Activated CD8-positive, alpha-beta T cell treated with anti-CD3 and anti-CD28 coated beads for 36 hours (primary cell): ENCODE data around the gene NEU4. TPM values are rescaled to one million over a fixed set of nuclear protein-coding genes. Genes with fewer than 3 reads are reported as not detected.

Experiments used
- ATAC-seq: fragments of 200-7000 bp; cut with Tn5 transposase; one replicate; pipeline ENCODE4 v1.10.0; 2021; ENCODE audit warnings: mild to moderate bottlenecking, moderate library complexity
- CTCF ChIA-PET: fragments of 350-600 bp; sonication (Branson Sonifier 250); formaldehyde crosslinking; loops from one replicate; lab custom pipeline; 2021; ENCODE audit warnings: antibody characterized with exemption; lab: Charles Lee
- POLR2A ChIA-PET: fragments of 350-600 bp; sonication (Branson Sonifier 250); formaldehyde crosslinking; loops from one replicate; lab custom pipeline; 2021; ENCODE audit warnings: antibody characterized with exemption; lab: Charles Lee
- DNase-seq: peaks from one replicate; pipeline ENCODE4 v3.0.0-alpha.2; 2020
- H3K27ac Mint-ChIP-seq: one replicate; pipeline ENCODE4 v1.8.0; 2021; ENCODE audit warnings: mild to moderate bottlenecking, mixed read lengths
- H3K27me3 Mint-ChIP-seq: one replicate; pipeline ENCODE4 v1.8.0; 2021; ENCODE audit warnings: mixed read lengths
- H3K36me3 Mint-ChIP-seq: one replicate; pipeline ENCODE4 v1.8.0; 2021; ENCODE audit warnings: low read depth, mixed read lengths
- H3K4me1 Mint-ChIP-seq: one replicate; pipeline ENCODE4 v1.8.0; 2021; ENCODE audit warnings: low read depth, mixed read lengths
- H3K4me3 Mint-ChIP-seq: one replicate; pipeline ENCODE4 v1.8.0; 2021; ENCODE audit warnings: mild to moderate bottlenecking, moderate library complexity, mixed read lengths
- H3K9me3 Mint-ChIP-seq: one replicate; pipeline ENCODE4 v1.8.0; 2021; ENCODE audit warnings: mixed read lengths
- intact Hi-C: fragments of 100-400 bp; cut with micrococcal nuclease; formaldehyde crosslinking; loops from one replicate; pipeline ENCODE4 v1.10.0; 2022
- total RNA-seq, 2 experiments: library from RNA; stranded (reverse); gene quantifications; one replicate each; pipeline ENCODE4 v1.2.3, GENCODE V29; 2021
- TF ChIP-seq, protein P1 (sequence below): fragments of 200-600 bp; IDR thresholded peaks from one replicate; pipeline ENCODE4 v1.8.0; 2022; ENCODE audit warnings: antibody characterized with exemption, mild to moderate bottlenecking

The NEU4 gene
- total RNA-seq, 2 experiments from 2014 or later = 0.38 to 0.54 TPM

DNA sequence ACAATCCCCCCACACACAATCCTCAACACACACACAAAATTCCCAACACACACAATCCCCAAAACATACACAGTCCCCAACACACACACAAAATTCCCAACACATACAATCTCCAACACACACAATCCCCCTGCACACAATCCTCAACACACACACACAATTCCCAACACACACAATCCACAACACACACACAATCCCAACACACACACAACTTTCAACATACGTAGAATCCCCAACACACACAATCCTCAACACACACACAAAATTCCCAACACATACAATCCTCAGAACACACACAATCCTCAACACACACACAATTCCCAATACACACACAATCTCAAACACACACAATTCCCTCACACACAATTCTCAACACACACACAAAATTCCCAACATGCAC is 52.3 kb downstream of the NEU4 start:
- Mint-ChIP-seq H3K27me3 (peaks cover 22% of the 10 kb centered on the region), H3K36me3 (peaks cover 6% of the 10 kb centered on the region), H3K4me3 (peak overlapping the region; percentile 15), H3K4me1 (peaks cover 73% of the 10 kb centered on the region), H3K9me3 (peaks cover 10% of the 10 kb centered on the region), H3K27ac (peak overlapping the region; percentile 92)
- ATAC-seq = no peak
- no peak for DNase-seq
- intact Hi-C loops = loop anchor here (10.0 kb wide), 1 partner anchor 126 kb away; the partner anchor contains the start of gene D2HGDH
- ChIA-PET CTCF (no interaction called here), POLR2A (no interaction called here)
- TF ChIP-seq, protein P1, sequence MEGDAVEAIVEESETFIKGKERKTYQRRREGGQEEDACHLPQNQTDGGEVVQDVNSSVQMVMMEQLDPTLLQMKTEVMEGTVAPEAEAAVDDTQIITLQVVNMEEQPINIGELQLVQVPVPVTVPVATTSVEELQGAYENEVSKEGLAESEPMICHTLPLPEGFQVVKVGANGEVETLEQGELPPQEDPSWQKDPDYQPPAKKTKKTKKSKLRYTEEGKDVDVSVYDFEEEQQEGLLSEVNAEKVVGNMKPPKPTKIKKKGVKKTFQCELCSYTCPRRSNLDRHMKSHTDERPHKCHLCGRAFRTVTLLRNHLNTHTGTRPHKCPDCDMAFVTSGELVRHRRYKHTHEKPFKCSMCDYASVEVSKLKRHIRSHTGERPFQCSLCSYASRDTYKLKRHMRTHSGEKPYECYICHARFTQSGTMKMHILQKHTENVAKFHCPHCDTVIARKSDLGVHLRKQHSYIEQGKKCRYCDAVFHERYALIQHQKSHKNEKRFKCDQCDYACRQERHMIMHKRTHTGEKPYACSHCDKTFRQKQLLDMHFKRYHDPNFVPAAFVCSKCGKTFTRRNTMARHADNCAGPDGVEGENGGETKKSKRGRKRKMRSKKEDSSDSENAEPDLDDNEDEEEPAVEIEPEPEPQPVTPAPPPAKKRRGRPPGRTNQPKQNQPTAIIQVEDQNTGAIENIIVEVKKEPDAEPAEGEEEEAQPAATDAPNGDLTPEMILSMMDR = no peak

DNA sequence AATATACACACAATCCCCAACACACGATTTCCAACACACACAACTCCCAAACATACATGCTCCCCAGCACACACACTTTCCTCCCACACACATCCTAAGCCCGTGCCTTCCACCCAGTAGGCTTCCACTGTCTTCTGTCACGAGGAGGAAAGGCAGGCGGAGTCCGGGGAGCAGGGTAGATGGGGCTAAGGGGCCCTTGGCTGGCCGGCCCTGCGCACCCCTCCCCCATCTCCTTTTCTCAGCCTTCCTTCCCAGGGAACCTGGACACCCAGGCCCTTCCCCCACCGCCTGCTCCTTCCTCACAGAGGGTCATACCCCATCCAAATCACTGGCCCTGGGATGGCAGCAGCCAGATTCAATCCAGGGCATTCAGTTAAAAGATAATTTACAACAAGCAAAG is 53.1 kb downstream of the NEU4 start:
- H3K27me3 Mint-ChIP-seq = peaks cover 22% of the 10 kb centered on the region
- H3K9me3 Mint-ChIP-seq = peaks cover 10% of the 10 kb centered on the region
- no peak overlapping the region for H3K4me3 Mint-ChIP-seq
- intact Hi-C loops = loop anchor here (10.0 kb wide), 1 partner anchor 127 kb away; the partner anchor contains the start of gene D2HGDH
- ChIA-PET POLR2A (interaction anchor here (0.7 kb wide), 1 partner anchor 13 kb away, joined by 3 read pairs; no protein-coding TSS in a partner anchor), CTCF (no interaction called here)
- H3K27ac Mint-ChIP-seq = peak overlapping the region; percentile 92
- peaks cover 6% of the 10 kb centered on the region for H3K36me3 Mint-ChIP-seq
- no peak for ATAC-seq
- DNase-seq = no peak
- TF ChIP-seq, protein P1 = no peak
- H3K4me1 Mint-ChIP-seq = peaks cover 73% of the 10 kb centered on the region

DNA sequence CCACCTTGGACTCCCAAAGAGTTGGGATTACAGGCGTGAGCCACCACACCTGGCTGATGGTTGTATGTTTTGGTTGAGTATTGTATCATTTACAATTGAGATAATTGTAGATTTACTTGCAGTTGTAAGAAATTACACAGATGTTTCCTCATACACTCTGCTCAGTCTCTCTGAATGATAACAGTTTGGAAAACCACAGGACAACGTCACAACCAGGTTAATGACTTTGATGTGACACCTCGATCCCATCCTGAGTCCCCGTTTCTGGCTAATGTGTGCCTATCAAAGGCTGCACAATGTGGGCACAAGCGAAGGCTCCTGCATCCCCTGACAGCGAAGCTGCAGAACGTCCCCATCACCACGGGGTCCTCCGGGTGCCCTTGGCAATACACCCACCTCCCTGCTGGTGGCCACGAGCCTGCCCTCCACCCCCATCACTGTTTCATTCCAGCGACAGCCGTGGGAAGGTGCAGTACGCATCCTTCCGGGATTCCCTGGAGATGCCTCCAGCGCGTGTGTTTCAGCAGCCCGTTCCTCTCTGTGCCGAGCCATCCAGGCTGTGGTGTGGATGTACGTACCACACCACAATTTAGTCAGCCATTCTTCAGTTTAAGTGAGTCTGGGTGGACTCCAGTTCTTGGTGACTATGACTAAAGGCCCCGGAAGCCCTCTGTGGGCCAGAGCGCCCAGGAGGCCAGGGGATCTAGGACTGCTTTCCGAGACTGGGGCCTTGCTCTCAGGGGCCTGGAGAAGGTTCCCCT is 54.0 kb downstream of the NEU4 start:
- Mint-ChIP-seq H3K27ac (peak overlapping the region; percentile 84), H3K4me1 (peaks cover 77% of the 10 kb centered on the region), H3K4me3 (peak overlapping the region; percentile 38), H3K27me3 (peaks cover 22% of the 10 kb centered on the region), H3K9me3 (peaks cover 10% of the 10 kb centered on the region), H3K36me3 (peaks cover 5% of the 10 kb centered on the region)
- intact Hi-C loops = loop anchor here (10.0 kb wide), 1 partner anchor 128 kb away; the partner anchor contains the start of gene D2HGDH
- ChIA-PET POLR2A (interaction anchor here (0.7 to 1.0 kb wide), 2 partner anchors 8 to 12 kb away, joined by 3 read pairs; no protein-coding TSS in a partner anchor), CTCF (no interaction called here)
- DNase-seq = no peak
- TF ChIP-seq, protein P1 = no peak
- no peak for ATAC-seq

DNA sequence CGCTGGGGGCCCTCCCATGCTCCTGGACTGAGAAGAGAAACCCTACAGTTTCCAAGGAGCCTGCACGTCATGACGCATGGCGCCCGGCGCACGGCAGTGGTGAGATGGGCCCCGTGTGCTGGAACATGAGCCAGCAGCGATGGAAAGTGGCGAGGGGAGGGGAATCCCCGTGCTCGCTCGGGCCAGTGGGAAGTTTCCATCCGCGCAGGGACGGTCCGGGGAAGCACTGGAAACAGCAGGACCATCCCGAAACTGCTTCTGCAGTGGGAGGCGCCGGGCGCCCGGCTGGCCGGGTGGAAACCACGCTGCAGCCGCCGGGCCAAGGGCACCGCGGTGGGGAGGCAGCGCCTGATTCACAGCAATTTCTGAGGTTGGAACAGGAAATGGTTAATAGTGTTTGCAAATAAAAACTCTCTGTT is 54.6 kb downstream of the NEU4 start:
- Mint-ChIP-seq H3K4me1 (peaks cover 81% of the 10 kb centered on the region), H3K27ac (peak overlapping the region; percentile 84), H3K4me3 (peak overlapping the region; percentile 38), H3K27me3 (peaks cover 22% of the 10 kb centered on the region), H3K36me3 (peaks cover 5% of the 10 kb centered on the region), H3K9me3 (peaks cover 10% of the 10 kb centered on the region)
- TF ChIP-seq, protein P1 = no peak
- intact Hi-C loops = loop anchor here (10.0 kb wide), 1 partner anchor 129 kb away; the partner anchor contains the start of gene D2HGDH
- ChIA-PET POLR2A (interaction anchor here (1.0 kb wide), 1 partner anchor 9 kb away, joined by 3 read pairs; no protein-coding TSS in a partner anchor), CTCF (no interaction called here)
- DNase-seq (peak; percentile 82), ATAC-seq (peak; percentile 19)
